HepG2 (cell line): ENCODE results near the gene SLC43A1. TPM values are rescaled to one million over a fixed set of nuclear protein-coding genes. Genes with fewer than 3 reads are reported as not detected.

ENCODE experiments used
- ARID5B ChIP-seq: IDR thresholded peaks from 2 replicates; pipeline ENCODE4 v1.4.0; 2020; ENCODE audit warnings: mild to moderate bottlenecking, missing genetic modification reagents
- ATF5 ChIP-seq: sonication (generic); formaldehyde crosslinking; IDR thresholded peaks from 2 replicates; pipeline ENCODE4 v1.4.0; 2020; ENCODE audit warnings: mild to moderate bottlenecking, low read depth, missing genetic modification reagents
- BCL6 ChIP-seq: IDR thresholded peaks from 2 replicates; pipeline ENCODE4 v1.6.1; 2016; ENCODE audit warnings: missing genetic modification reagents, missing compliant biosample characterization
- CEBPB ChIP-seq: IDR thresholded peaks from 2 replicates; pipeline ENCODE4 v1.6.1; 2011; ENCODE audit warnings: low read depth, low read length, improper control_type of control experiment, borderline replicate concordance
- CEBPG ChIP-seq: IDR thresholded peaks from 2 replicates; pipeline ENCODE4 v1.6.1; 2016
- DZIP1 ChIP-seq: sonication (generic); formaldehyde crosslinking; IDR thresholded peaks from 2 replicates; pipeline ENCODE4 v1.5.0; 2020; ENCODE audit warnings: mild to moderate bottlenecking, missing genetic modification reagents
- FLYWCH1 ChIP-seq: sonication (generic); formaldehyde crosslinking; IDR thresholded peaks from 2 replicates; pipeline ENCODE4 v1.8.1; 2023; ENCODE audit warnings: mild to moderate bottlenecking, missing genetic modification reagents
- FOXJ3 ChIP-seq: sonication (generic); formaldehyde crosslinking; IDR thresholded peaks from 2 replicates; pipeline ENCODE4 v1.4.0; 2020; ENCODE audit warnings: missing genetic modification reagents, mild to moderate bottlenecking, borderline replicate concordance
- GPBP1L1 ChIP-seq: sonication (generic); formaldehyde crosslinking; IDR thresholded peaks from 2 replicates; pipeline ENCODE4 v1.5.0; 2020; ENCODE audit warnings: mild to moderate bottlenecking, missing genetic modification reagents
- JDP2 ChIP-seq: sonication (generic); formaldehyde crosslinking; IDR thresholded peaks from 2 replicates; pipeline ENCODE4 v1.8.1; 2022; ENCODE audit warnings: missing genetic modification reagents, borderline replicate concordance
- JUN ChIP-seq: sonication (generic); formaldehyde crosslinking; IDR thresholded peaks from 2 replicates; pipeline ENCODE4 v1.4.0; 2020; ENCODE audit warnings: mild to moderate bottlenecking, missing genetic modification reagents
- NFYC ChIP-seq: IDR thresholded peaks from 2 replicates; pipeline ENCODE4 v1.6.1; 2016; ENCODE audit warnings: missing genetic modification reagents, missing compliant biosample characterization
- PCBP1 ChIP-seq: fragments of 200-400 bp; formaldehyde crosslinking; IDR thresholded peaks from 2 replicates; pipeline ENCODE4 v1.6.1; 2017; ENCODE audit warnings: mild to moderate bottlenecking, low read depth, low read length, borderline replicate concordance
- PHF8 ChIP-seq: sonication (generic); formaldehyde crosslinking; IDR thresholded peaks from 2 replicates; pipeline ENCODE4 v1.5.0; 2020; ENCODE audit warnings: missing genetic modification reagents
- SCMH1 ChIP-seq: sonication (generic); formaldehyde crosslinking; IDR thresholded peaks from 2 replicates; pipeline ENCODE4 v1.9.0; 2021; ENCODE audit warnings: missing genetic modification reagents, mild to moderate bottlenecking, borderline replicate concordance
- ZFP36L1 ChIP-seq: sonication (generic); formaldehyde crosslinking; IDR thresholded peaks from 2 replicates; pipeline ENCODE4 v1.8.0; 2022; ENCODE audit warnings: mild to moderate bottlenecking, missing genetic modification reagents, moderate library complexity
- ZNF225 ChIP-seq: sonication (generic); formaldehyde crosslinking; IDR thresholded peaks from 2 replicates; pipeline ENCODE4 v1.4.0; 2020; ENCODE audit warnings: mild to moderate bottlenecking, missing genetic modification reagents
- ZNF331 ChIP-seq: sonication (generic); formaldehyde crosslinking; IDR thresholded peaks from 2 replicates; pipeline ENCODE4 v1.4.0; 2020; ENCODE audit warnings: missing genetic modification reagents
- ZNF550 ChIP-seq: sonication (generic); formaldehyde crosslinking; IDR thresholded peaks from 2 replicates; pipeline ENCODE4 v1.4.0; 2020; ENCODE audit warnings: mild to moderate bottlenecking, missing genetic modification reagents, borderline replicate concordance
- ZNF556 ChIP-seq: sonication (generic); formaldehyde crosslinking; IDR thresholded peaks from 2 replicates; pipeline ENCODE4 v1.4.0; 2020; ENCODE audit warnings: mild to moderate bottlenecking, missing genetic modification reagents, borderline replicate concordance
- polyA plus RNA-seq, 8 experiments: library from polyadenylated mRNA; depleted of rRNA in 3 of 8; stranded (reverse) in 7 of 8; unstranded in 1 of 8; fragments of >200 nt; fragmentation: Illumina TruSeq in 4 of 8; extraction: Trizol in 4 of 8; gene quantifications; 2 replicates each; pipeline versions ENCODE4 v1.2.1 to v1.2.3, GENCODE V29; 2011 to 2016; ENCODE audit warnings: low read depth in 4 of 8, missing spikeins in 1 of 8, mixed read lengths in 1 of 8; ENCODE audit not compliant: insufficient read depth in 1 of 8
- total RNA-seq, 5 experiments: library from RNA; depleted of rRNA; stranded (reverse); fragments of >200 nt; fragmentation: Illumina TruSeq; extraction: Trizol; gene quantifications; 2 replicates each; pipeline ENCODE4 v1.2.3, GENCODE V29; 2016; ENCODE audit warnings: low read depth in 1 of 5

Gene SLC43A1
- total and polyA plus RNA-seq, 2 of the 13 experiments (the other 11 are each of a cell fraction or from before 2014, with no cell fraction given), result 72.3 to 87.6 TPM

GRCh38 chr11:57515332-57516060, at the start of gene SLC43A1 (continued):
- TF ChIP-seq DZIP1 (CRISPR knock-in tag), result no peak
- TF ChIP-seq CEBPB, result no peak
- TF ChIP-seq ZNF225 (CRISPR knock-in tag), result peak; percentile 37; the same call in 1 of the 2 replicates
- TF ChIP-seq JUN (CRISPR knock-in tag), result no peak
- 0 out of 2 replicates have a peak, but pooled peaks have one; percentile 54 for TF ChIP-seq PCBP1
- peak; percentile 40; the same call in 1 of the 2 replicates for TF ChIP-seq ZNF556 (CRISPR knock-in tag)
- TF ChIP-seq CEBPG (CRISPR knock-in tag), result no peak
- peak; percentile 67 for TF ChIP-seq ARID5B (CRISPR knock-in tag)
- 0 out of 2 replicates have a peak, but pooled peaks have one; percentile 14 for TF ChIP-seq ZNF331
- TF ChIP-seq GPBP1L1 (CRISPR knock-in tag), result no peak
- TF ChIP-seq ATF5, result 0 out of 2 replicates have a peak, but pooled peaks have one; percentile 29
- no peak for TF ChIP-seq SCMH1
- peak; percentile 9; the same call in 1 of the 2 replicates for TF ChIP-seq BCL6 (CRISPR knock-in tag)
- TF ChIP-seq ZNF550 (CRISPR knock-in tag), result no peak
- TF ChIP-seq PHF8 (CRISPR knock-in tag), result peak; percentile 73
- TF ChIP-seq FOXJ3 (CRISPR knock-in tag), result peak; percentile 43; the same call in 1 of the 2 replicates
- TF ChIP-seq NFYC (CRISPR knock-in tag), result no peak
- peak; percentile 69; the same call in 1 of the 2 replicates for TF ChIP-seq ZFP36L1 (CRISPR knock-in tag)
- TF ChIP-seq JDP2 (CRISPR knock-in tag), result no peak
- TF ChIP-seq FLYWCH1 (CRISPR knock-in tag), result no peak
